Left ventricle myocardium inferior (tissue), 1 donor: ENCODE data around the gene FXYD5. TPM values are rescaled to one million over a fixed set of nuclear protein-coding genes. Genes with fewer than 3 reads are reported as not detected.

Experiments used
- DNase-seq: peaks from one replicate; pipeline ENCODE4 v3.0.0-alpha.2; 2020
- H3K27ac ChIP-seq: fragments of 200-600 bp; replicated peaks from 2 replicates; pipeline ENCODE4 v1.8.0; 2021
- H3K27me3 ChIP-seq: fragments of 200-600 bp; 2 replicates; pipeline ENCODE4 v1.8.0; 2021; ENCODE audit warnings: low read depth
- H3K36me3 ChIP-seq: fragments of 200-600 bp; 2 replicates; pipeline ENCODE4 v1.8.0; 2021
- H3K4me1 ChIP-seq: fragments of 200-600 bp; 2 replicates; pipeline ENCODE4 v1.8.0; 2021
- H3K4me3 ChIP-seq: fragments of 200-600 bp; 2 replicates; pipeline ENCODE4 v1.8.0; 2021; ENCODE audit warnings: mild to moderate bottlenecking, moderate library complexity
- H3K9me3 ChIP-seq: fragments of 200-600 bp; replicated peaks from 2 replicates; pipeline ENCODE4 v1.8.0; 2021
- intact Hi-C: fragments of 100-400 bp; cut with micrococcal nuclease; formaldehyde crosslinking; loops from one replicate; pipeline ENCODE4 v1.11.0; 2022
- total RNA-seq: library from RNA; stranded (reverse); fragmentation: NEBNext Ultra II Directional; extraction: Animal tissue kit (Norgen Biotek cat#: 25700); gene quantifications from one replicate; pipeline ENCODE4 v1.2.1, GENCODE V29; 2021
- TF ChIP-seq, protein P1 (sequence below): fragments of 200-600 bp; IDR thresholded peaks from 2 replicates; pipeline ENCODE4 v1.8.0; 2021; ENCODE audit warnings: antibody characterized with exemption, mild to moderate bottlenecking, borderline replicate concordance
- donor health status: DM: no; HTN: yes; CAD: no; lungs with severe emphysema.

The FXYD5 gene
- total RNA-seq, 1 donor from 2014 or later = 23.4 TPM

DNA sequence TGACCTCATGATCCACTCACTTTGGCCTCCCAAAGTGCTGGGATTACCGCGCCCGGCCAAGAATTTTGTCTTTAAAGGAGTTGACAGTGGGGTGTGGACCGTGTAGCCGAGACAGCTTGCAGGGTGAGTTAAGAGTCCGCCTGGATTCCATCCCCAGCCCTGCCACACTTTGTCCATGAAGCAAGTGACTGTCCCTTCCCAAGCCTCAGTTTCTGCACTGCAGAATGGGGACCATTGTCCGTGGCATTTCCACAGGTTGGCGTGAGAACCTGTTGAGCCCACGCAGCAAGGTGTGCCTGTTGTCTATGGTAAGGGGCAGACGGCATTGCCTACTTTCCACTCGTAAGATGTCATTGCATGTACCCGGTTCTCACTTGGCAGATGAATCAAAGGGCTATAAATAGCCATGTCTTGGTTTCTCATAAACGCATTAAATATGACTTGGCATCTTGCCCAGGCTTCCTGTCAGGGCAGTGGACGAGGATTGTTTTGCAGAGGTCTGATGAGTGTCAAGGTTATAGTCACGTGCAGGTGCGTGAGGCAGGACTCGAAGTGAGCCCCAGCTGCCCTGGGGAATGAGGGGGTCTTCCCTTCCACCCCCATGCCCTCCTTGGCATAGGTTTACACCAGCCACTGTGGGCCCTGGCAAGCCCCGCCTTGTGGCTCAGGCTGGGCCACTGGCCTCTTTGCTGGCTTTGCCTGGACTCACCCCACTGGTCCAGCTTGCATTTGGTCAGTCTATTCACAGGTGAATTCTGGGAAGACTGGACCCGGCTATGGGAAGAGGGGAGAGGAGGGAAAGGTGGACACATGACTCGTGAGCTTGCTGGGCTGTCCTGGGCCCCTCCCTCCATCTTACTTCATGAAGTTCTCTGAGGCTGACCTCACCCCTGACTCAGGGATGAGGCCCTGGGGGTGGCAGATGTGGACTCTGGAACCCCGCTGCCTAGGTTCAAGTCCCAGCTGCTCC, 59.4 kb downstream of the FXYD5 start:
- TF ChIP-seq, protein P1, sequence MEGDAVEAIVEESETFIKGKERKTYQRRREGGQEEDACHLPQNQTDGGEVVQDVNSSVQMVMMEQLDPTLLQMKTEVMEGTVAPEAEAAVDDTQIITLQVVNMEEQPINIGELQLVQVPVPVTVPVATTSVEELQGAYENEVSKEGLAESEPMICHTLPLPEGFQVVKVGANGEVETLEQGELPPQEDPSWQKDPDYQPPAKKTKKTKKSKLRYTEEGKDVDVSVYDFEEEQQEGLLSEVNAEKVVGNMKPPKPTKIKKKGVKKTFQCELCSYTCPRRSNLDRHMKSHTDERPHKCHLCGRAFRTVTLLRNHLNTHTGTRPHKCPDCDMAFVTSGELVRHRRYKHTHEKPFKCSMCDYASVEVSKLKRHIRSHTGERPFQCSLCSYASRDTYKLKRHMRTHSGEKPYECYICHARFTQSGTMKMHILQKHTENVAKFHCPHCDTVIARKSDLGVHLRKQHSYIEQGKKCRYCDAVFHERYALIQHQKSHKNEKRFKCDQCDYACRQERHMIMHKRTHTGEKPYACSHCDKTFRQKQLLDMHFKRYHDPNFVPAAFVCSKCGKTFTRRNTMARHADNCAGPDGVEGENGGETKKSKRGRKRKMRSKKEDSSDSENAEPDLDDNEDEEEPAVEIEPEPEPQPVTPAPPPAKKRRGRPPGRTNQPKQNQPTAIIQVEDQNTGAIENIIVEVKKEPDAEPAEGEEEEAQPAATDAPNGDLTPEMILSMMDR = no peak
- intact Hi-C loops = no loop called here
- H3K36me3 ChIP-seq = no peaks in the 10 kb centered on the region
- peak; percentile 35 for DNase-seq
- peaks cover 32% of the 10 kb centered on the region for H3K4me1 ChIP-seq
- no peaks in the 10 kb centered on the region for H3K27me3 ChIP-seq
- H3K9me3 ChIP-seq = peaks cover 12% of the 10 kb centered on the region
- H3K4me3 ChIP-seq = no peak overlapping the region
- H3K27ac ChIP-seq = peak overlapping the region; percentile 81

DNA sequence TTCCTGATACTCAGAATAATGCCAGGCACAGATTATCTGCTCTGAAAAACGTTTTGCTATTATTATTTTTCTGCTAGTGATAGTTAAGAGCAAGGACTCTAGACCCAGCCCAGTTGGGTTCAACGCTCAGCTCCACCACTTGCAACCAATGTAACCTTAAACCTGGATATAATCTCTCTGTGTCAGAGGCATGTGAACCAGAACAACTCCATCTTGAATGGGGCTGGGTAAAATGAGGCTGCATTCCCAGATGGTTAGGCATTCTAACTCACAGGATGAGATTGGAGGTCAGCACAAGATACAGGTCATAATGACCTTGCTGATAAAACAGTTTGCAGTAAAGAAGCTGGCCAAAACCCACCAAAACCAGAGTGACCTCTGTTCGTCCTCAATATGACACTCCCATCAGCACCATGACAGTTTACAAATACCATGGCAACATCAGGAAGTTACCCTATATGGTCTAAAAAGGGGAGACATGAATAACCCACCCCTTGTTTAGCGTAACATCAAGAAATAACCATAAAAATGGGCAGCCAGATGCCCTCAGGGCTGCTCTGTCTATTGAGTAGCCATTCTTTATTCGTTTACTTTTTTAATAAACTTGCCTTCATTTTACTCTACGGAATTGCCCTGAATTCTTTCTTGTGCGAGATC, 60.4 kb downstream of the FXYD5 start:
- no peaks in the 10 kb centered on the region for H3K36me3 ChIP-seq
- no peaks in the 10 kb centered on the region for H3K27me3 ChIP-seq
- intact Hi-C loops = no loop called here
- peaks cover 32% of the 10 kb centered on the region for H3K4me1 ChIP-seq
- H3K9me3 ChIP-seq = peaks cover 12% of the 10 kb centered on the region
- DNase-seq = no peak
- no peak overlapping the region for H3K27ac ChIP-seq
- H3K4me3 ChIP-seq = no peak overlapping the region
- TF ChIP-seq, protein P1 = no peak

DNA sequence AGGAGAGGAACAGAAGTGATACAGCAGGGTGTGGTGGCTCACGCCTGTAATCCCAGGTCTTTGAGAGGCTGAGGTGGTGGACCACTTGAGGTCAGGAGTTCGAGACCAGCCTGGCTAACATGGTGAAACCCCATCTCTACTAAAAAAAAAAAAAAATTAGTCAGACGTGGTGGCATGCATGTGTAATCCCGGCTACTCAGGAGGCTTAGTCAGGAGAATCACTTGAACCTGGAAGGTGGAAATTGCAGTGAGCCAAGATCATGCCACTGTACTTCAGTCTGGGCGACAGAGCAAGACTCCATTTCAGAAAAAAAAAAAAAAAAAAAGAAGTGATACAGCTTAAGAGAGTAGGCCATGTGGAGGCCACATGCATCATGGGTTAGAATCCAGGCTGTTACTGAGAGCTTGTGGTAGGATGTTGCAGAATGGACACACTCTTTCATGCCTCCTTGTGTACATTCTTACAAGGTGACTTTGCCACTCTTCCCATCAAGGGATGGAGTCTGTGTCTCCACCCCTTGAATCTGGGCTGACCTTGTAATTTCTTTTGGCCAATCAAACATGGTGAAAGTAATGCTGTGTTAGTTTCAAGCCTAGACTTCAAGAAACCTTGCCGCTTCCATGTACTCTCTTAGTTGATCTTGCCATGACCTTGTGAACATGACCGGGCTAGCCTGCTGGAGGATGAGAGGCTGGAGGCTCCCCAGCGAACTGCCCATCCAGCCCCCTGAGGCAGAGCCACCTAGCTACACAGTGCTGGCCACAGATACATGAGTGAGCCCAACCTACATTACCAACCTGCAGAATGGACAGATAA, 61.7 kb downstream of the FXYD5 start:
- DNase-seq = no peak
- TF ChIP-seq, protein P1 = no peak
- peaks cover 16% of the 10 kb centered on the region for H3K9me3 ChIP-seq
- no peaks in the 10 kb centered on the region for H3K36me3 ChIP-seq
- H3K4me1 ChIP-seq = peaks cover 43% of the 10 kb centered on the region
- H3K4me3 ChIP-seq = no peak overlapping the region
- intact Hi-C loops = no loop called here
- H3K27me3 ChIP-seq = no peaks in the 10 kb centered on the region
- no peak overlapping the region for H3K27ac ChIP-seq

DNA sequence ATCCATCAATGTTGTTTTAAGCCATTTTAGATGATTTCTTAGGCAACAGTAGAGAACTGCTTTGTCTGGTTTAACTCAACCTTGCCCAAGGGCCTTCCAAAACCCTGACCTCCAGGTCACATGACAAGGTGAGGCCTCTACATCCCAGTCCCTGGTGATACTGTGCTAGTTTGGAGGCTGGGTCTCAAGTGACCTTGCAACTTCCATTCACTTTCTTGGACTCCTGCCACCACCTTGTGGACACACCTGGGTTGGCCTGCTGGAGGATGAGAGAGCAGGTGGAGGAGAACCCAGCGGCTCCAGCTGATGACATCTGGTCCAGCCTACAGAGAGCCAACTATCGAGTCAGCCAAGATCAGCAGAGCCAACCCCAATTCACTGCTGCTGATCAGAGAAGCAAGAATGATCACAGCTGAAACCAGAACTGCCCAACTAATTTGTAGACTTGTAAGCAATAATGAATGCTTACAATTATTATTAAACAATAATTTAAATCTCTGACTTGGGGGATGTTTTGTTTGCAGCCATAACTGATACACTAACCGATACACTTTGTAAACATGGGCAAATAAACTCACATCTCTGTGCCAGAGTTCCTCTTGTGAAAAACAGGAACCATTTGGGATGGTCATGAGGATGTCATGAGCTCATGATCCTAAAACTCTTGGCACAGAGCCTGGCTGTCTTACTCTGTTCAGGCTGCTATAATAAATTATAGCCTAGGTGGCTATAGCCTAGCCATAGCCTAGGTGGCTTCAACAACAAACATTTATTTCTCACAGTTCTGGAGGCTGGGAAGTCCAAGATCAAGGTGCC, 62.5 kb downstream of the FXYD5 start:
- intact Hi-C loops = no loop called here
- Histone ChIP-seq H3K36me3 (no peaks in the 10 kb centered on the region), H3K27ac (no peak overlapping the region), H3K9me3 (peaks cover 17% of the 10 kb centered on the region), H3K4me3 (no peak overlapping the region), H3K4me1 (peaks cover 39% of the 10 kb centered on the region), H3K27me3 (no peaks in the 10 kb centered on the region)
- TF ChIP-seq, protein P1 = no peak
- no peak for DNase-seq

DNA sequence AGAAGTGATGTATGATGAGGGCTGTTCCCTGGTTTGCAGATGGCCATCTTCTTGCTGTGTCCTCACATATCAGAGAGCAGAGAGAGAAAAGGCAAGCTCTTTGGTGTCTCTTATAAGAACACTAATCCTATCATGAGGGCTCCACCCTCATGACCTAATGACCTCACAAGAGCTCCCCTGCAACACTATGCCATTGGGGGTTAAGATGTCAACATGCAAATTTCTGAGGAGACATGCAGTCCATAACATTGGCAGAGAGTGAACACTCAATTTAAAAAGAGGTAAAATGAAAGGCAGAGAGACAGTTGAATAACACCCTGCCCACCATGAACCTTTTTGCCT, 63.1 kb downstream of the FXYD5 start:
- no peaks in the 10 kb centered on the region for H3K36me3 ChIP-seq
- H3K27ac ChIP-seq = no peak overlapping the region
- DNase-seq = no peak
- H3K4me1 ChIP-seq = peaks cover 33% of the 10 kb centered on the region
- intact Hi-C loops = no loop called here
- no peaks in the 10 kb centered on the region for H3K27me3 ChIP-seq
- TF ChIP-seq, protein P1 = no peak
- H3K4me3 ChIP-seq = no peak overlapping the region
- peaks cover 17% of the 10 kb centered on the region for H3K9me3 ChIP-seq
